ENCODE data around the gene SH2D5. TPM values are rescaled to one million over a fixed set of nuclear protein-coding genes. Genes with fewer than 3 reads are reported as not detected.

Gene SH2D5
- polyA plus RNA-seq, 4 donors: 0.76 to 2.0 (median 1.3) TPM

Other genes with a start within 250 kb of the SH2D5 start
- 10 to 100 TPM; 70.0 to 88.8 (median 78.3) TPM for gene CAMK2N1, start 246.5 kb downstream of the SH2D5 start, polyA plus RNA-seq (ENCODE audit: insufficient read length in 4 of 4)
- gene MUL1, start 224.6 kb downstream of the SH2D5 start, polyA plus RNA-seq (ENCODE audit: insufficient read length in 4 of 4): 10 to 100 TPM; 32.3 to 44.0 (median 36.4) TPM
- 1 to 10 TPM; 1.2 to 2.0 (median 1.7) TPM for gene FAM43B, start 180.1 kb downstream of the SH2D5 start, polyA plus RNA-seq (ENCODE audit: insufficient read length in 4 of 4)
- gene CDA, start 143.6 kb downstream of the SH2D5 start, polyA plus RNA-seq (ENCODE audit: insufficient read length in 4 of 4): 1 to 10 TPM; 5.3 to 8.7 (median 6.1) TPM
- 10 to 100 TPM; 62.5 to 87.6 (median 78.4) TPM for gene PINK1, start 99.2 kb downstream of the SH2D5 start, polyA plus RNA-seq (ENCODE audit: insufficient read length in 4 of 4)
- 100 to 1,000 TPM; 205 to 228 (median 212) TPM for gene DDOST, start 71.3 kb downstream of the SH2D5 start, polyA plus RNA-seq (ENCODE audit: insufficient read length in 4 of 4)
- 1 to 10 TPM; 3.7 to 7.1 (median 4.7) TPM for gene KIF17, start 14.7 kb downstream of the SH2D5 start, polyA plus RNA-seq (ENCODE audit: insufficient read length in 4 of 4)
- 100 to 1,000 TPM; 239 to 389 (median 318) TPM for gene HP1BP3, start 54.6 kb upstream of the SH2D5 start, polyA plus RNA-seq (ENCODE audit: insufficient read length in 4 of 4)